ENCODE results near the gene UBASH3A. TPM values are rescaled to one million over a fixed set of nuclear protein-coding genes. Genes with fewer than 3 reads are reported as not detected.

Gene UBASH3A
- total RNA-seq, 4 donors from 2014 or later: 0.40 TPM; not detected in 3

GRCh38 chr21:42491328-42491727 lies 87.6 kb downstream of the UBASH3A start:
- H3K36me3 ChIP-seq: no peaks in the 10 kb centered on the region
- no peak overlapping the region for H3K4me3 ChIP-seq
- no peak for ATAC-seq
- H3K27me3 ChIP-seq: peaks cover 8% of the 10 kb centered on the region
- peaks cover 0 to 14% (median 0%) of the 10 kb centered on the region in 3 donors for H3K4me1 ChIP-seq
- no peaks in the 10 kb centered on the region for H3K9me3 ChIP-seq
- WGBS, 2 donors (ENCODE audit: low coverage in 1 of 2): 50 to 60% methylated on average over 1 of the region's 1 CpG
- TF ChIP-seq POLR2A (IDR thresholded peaks at IDR 0.05): no peak
- TF ChIP-seq POLR2AphosphoS5 (IDR thresholded peaks at IDR 0.05): no peak
- TF ChIP-seq CTCF (IDR thresholded peaks at IDR 0.05): no peak
- TF ChIP-seq EP300 (IDR thresholded peaks at IDR 0.05): no peak
- no peak overlapping the region for H3K27ac ChIP-seq

GRCh38 chr21:42492201-42492600 lies 88.5 kb downstream of the UBASH3A start:
- Histone ChIP-seq H3K27me3 (peaks cover 8% of the 10 kb centered on the region), H3K9me3 (no peaks in the 10 kb centered on the region), H3K36me3 (no peaks in the 10 kb centered on the region), H3K4me3 (no peak overlapping the region), H3K27ac (no peak overlapping the region), H3K4me1 (peaks cover 0 to 15% (median 0%) of the 10 kb centered on the region in 3 donors)
- no peak for ATAC-seq
- no peak for TF ChIP-seq POLR2A (IDR thresholded peaks at IDR 0.05)
- 63 to 79% methylated on average over 5 to 8 of the region's 8 CpGs for WGBS, 2 donors (ENCODE audit: low coverage in 1 of 2)

- no peak for ATAC-seq
- Histone ChIP-seq H3K27me3 (peaks cover 4% of the 10 kb centered on the region), H3K27ac (no peak overlapping the region), H3K4me1 (peaks cover 0 to 16% (median 0%) of the 10 kb centered on the region in 3 donors), H3K36me3 (no peaks in the 10 kb centered on the region), H3K9me3 (no peaks in the 10 kb centered on the region), H3K4me3 (no peak overlapping the region)
- 55 to 79% methylated on average over 6 to 13 of the region's 13 CpGs for WGBS, 2 donors (ENCODE audit: low coverage in 1 of 2)
- no peak for TF ChIP-seq EP300 (IDR thresholded peaks at IDR 0.05)
Measured at GRCh38 chr21:42493109-42494060, 89.7 kb downstream of the UBASH3A start.

- Histone ChIP-seq H3K27ac (no peak overlapping the region), H3K4me3 (no peak overlapping the region), H3K9me3 (no peaks in the 10 kb centered on the region), H3K27me3 (peaks cover 2% of the 10 kb centered on the region), H3K36me3 (no peaks in the 10 kb centered on the region), H3K4me1 (peaks cover 0 to 16% (median 0%) of the 10 kb centered on the region in 3 donors)
- WGBS, 2 donors (ENCODE audit: low coverage in 1 of 2): no CpG with 5 or more reads among the region's 5 CpGs
- ATAC-seq: no peak
- no peak for TF ChIP-seq CTCF (IDR thresholded peaks at IDR 0.05)
- TF ChIP-seq EP300 (IDR thresholded peaks at IDR 0.05): no peak
- TF ChIP-seq POLR2AphosphoS5 (IDR thresholded peaks at IDR 0.05): no peak
- no peak for TF ChIP-seq POLR2A (IDR thresholded peaks at IDR 0.05)
Measured at GRCh38 chr21:42495027-42495426, 91.3 kb downstream of the UBASH3A start.

- TF ChIP-seq CTCF (IDR thresholded peaks at IDR 0.05) (peak in 2 of 4 experiments; percentile 13 to 40), POLR2A (IDR thresholded peaks at IDR 0.05) (no peak)
- Histone ChIP-seq H3K9me3 (no peaks in the 10 kb centered on the region), H3K27ac (peak overlapping the region in 3 of 4 donors; percentile 72 to 93 (median 91)), H3K4me1 (peaks cover 0 to 16% (median 0%) of the 10 kb centered on the region in 3 donors), H3K36me3 (no peaks in the 10 kb centered on the region), H3K27me3 (no peaks in the 10 kb centered on the region), H3K4me3 (peak overlapping the region; percentile 35 to 68)
- 0% methylated on average over 5 to 12 of the region's 18 CpGs for WGBS, 2 donors (ENCODE audit: low coverage in 1 of 2)
- peak; percentile 8 for ATAC-seq
Measured at GRCh38 chr21:42495765-42496119, 92.0 kb downstream of the UBASH3A start.
